K562 (cell line): ENCODE data around the gene MVK. TPM values are rescaled to one million over a fixed set of nuclear protein-coding genes. Genes with fewer than 3 reads are reported as not detected.
A peak's percentile ranks its signal among the peaks of the same experiment; 100 is the strongest.

Experiments used
- ARID2 ChIP-seq: fragments of 450-650 bp; IDR thresholded peaks from 2 replicates; pipeline ENCODE4 v1.6.1; 2017; ENCODE audit warnings: antibody characterized with exemption, mild to moderate bottlenecking
- BRD9 ChIP-seq: fragments of 450-650 bp; IDR thresholded peaks from 2 replicates; pipeline ENCODE4 v1.6.1; 2018; ENCODE audit warnings: low read depth; ENCODE audit not compliant: partially characterized antibody
- CHD4 ChIP-seq: fragments of 200-600 bp; sonication (generic); IDR thresholded peaks from 3 replicates; pipeline ENCODE4 v1.6.1; 2012; ENCODE audit warnings: low read depth, mild to moderate bottlenecking, mixed read lengths, low read length, inconsistent platforms; ENCODE audit not compliant: insufficient read depth, insufficient replicate concordance, poor library complexity, severe bottlenecking
- FOXJ3 ChIP-seq: sonication (generic); formaldehyde crosslinking; IDR thresholded peaks from 2 replicates; pipeline ENCODE4 v1.4.0; 2020; ENCODE audit warnings: mild to moderate bottlenecking, missing genetic modification reagents
- MXD1 ChIP-seq: fragments of 250-450 bp; sonication (Bioruptor Pico); IDR thresholded peaks from 2 replicates; pipeline ENCODE4 v1.8.0; 2021; ENCODE audit warnings: borderline replicate concordance, mild to moderate bottlenecking, moderate library complexity; ENCODE audit not compliant: poor library complexity, severe bottlenecking
- POLR2A ChIP-seq: fragments of 450-650 bp; conservative IDR thresholded peaks from 2 replicates; pipeline ENCODE4 v1.6.1; 2016
- SAP30 ChIP-seq: fragments of 200-600 bp; sonication (generic); IDR thresholded peaks from 2 replicates; pipeline ENCODE4 v1.6.1; 2012; ENCODE audit warnings: borderline replicate concordance, low read depth, mild to moderate bottlenecking, moderate library complexity, low read length, control low read depth, inconsistent platforms; ENCODE audit not compliant: insufficient read depth, poor library complexity, severe bottlenecking
- TCF15 ChIP-seq: fragments of 250-450 bp; sonication (Bioruptor Pico); IDR thresholded peaks from 2 replicates; pipeline ENCODE4 v1.8.0; 2022; ENCODE audit warnings: moderate library complexity, mild to moderate bottlenecking, inconsistent platforms
- THRA ChIP-seq: fragments of 450-650 bp; IDR thresholded peaks from 2 replicates; pipeline ENCODE4 v1.6.1; 2017; ENCODE audit warnings: mild to moderate bottlenecking, moderate library complexity
- TSHZ1 ChIP-seq: fragments of 250-450 bp; sonication (Bioruptor Pico); IDR thresholded peaks from 2 replicates; pipeline ENCODE4 v1.4.0; 2020; ENCODE audit warnings: mild to moderate bottlenecking, moderate library complexity
- ZBTB9 ChIP-seq: fragments of 450-650 bp; formaldehyde crosslinking; IDR thresholded peaks from 2 replicates; pipeline ENCODE4 v1.4.0; 2020; ENCODE audit warnings: mild to moderate bottlenecking, moderate library complexity
- ZFP30 ChIP-seq: fragments of 250-450 bp; sonication (Bioruptor Pico); IDR thresholded peaks from 2 replicates; pipeline ENCODE4 v1.8.0; 2022; ENCODE audit warnings: moderate library complexity, mild to moderate bottlenecking, inconsistent platforms, borderline replicate concordance
- ZNF174 ChIP-seq: fragments of 250-450 bp; sonication (Bioruptor Pico); IDR thresholded peaks from 2 replicates; pipeline ENCODE4 v1.4.0; 2020; ENCODE audit warnings: mild to moderate bottlenecking
- ZNF175 ChIP-seq: fragments of 200-800 bp; sonication (Bioruptor generic); IDR thresholded peaks from 2 replicates; pipeline ENCODE4 v1.6.1; 2016; ENCODE audit warnings: low read depth, mild to moderate bottlenecking, missing genetic modification characterization, missing compliant biosample characterization
- ZNF311 ChIP-seq: fragments of 250-450 bp; sonication (Bioruptor Pico); IDR thresholded peaks from 2 replicates; pipeline ENCODE4 v1.4.0; 2020; ENCODE audit warnings: mild to moderate bottlenecking, moderate library complexity
- ZNF347 ChIP-seq: fragments of 450-650 bp; formaldehyde crosslinking; IDR thresholded peaks from 2 replicates; pipeline ENCODE4 v1.4.0; 2020; ENCODE audit warnings: low read depth, mild to moderate bottlenecking, moderate library complexity
- ZNF41 ChIP-seq: fragments of 250-450 bp; sonication (Bioruptor Pico); conservative IDR thresholded peaks from 2 replicates; pipeline ENCODE4 v1.4.0; 2020; ENCODE audit warnings: mild to moderate bottlenecking
- ZNF589 ChIP-seq: fragments of 200-800 bp; sonication (Bioruptor generic); IDR thresholded peaks from 2 replicates; pipeline ENCODE4 v1.6.1; 2016; ENCODE audit warnings: low read depth, missing genetic modification characterization, missing compliant biosample characterization
- ZNF766 ChIP-seq: fragments of 200-800 bp; sonication (Bioruptor generic); conservative IDR thresholded peaks from 2 replicates; pipeline ENCODE4 v1.6.1; 2016; ENCODE audit warnings: missing genetic modification characterization, missing compliant biosample characterization
- ZNF780A ChIP-seq: fragments of 250-450 bp; sonication (Bioruptor Pico); IDR thresholded peaks from 2 replicates; pipeline ENCODE4 v1.5.0; 2021; ENCODE audit warnings: mild to moderate bottlenecking
- polyA plus RNA-seq, 8 experiments: library from polyadenylated mRNA; depleted of rRNA in 4 of 8; stranded (reverse) in 5 of 8; unstranded in 3 of 8; fragments of >200 nt; fragmentation: Nextera tagmentation in 2 of 8; fragmentation: Illumina TruSeq in 1 of 8; extraction: Ambion mirVana in 2 of 8; extraction: Trizol in 1 of 8; gene quantifications; 2 replicates each; pipeline versions ENCODE4 v1.2.1 to v1.2.3, GENCODE V29; 2011 to 2014; ENCODE audit warnings: inconsistent platforms in 1 of 8, missing spikeins in 1 of 8
- total RNA-seq, 7 experiments: library from RNA; depleted of rRNA in 6 of 7; stranded (reverse); fragments of >200 nt in 6 of 7; fragmentation: Illumina TruSeq in 2 of 7; extraction: Trizol in 2 of 7; gene quantifications; 2 replicates each; pipeline versions ENCODE4 v1.2.1 to v1.2.3, GENCODE V29; 2011 to 2021; ENCODE audit warnings: low replicate concordance in 1 of 7

Gene MVK
- total and polyA plus RNA-seq, 9 of the 15 experiments (the other 6 are each of a cell fraction or from before 2014, with no cell fraction given) = 0.41 to 33.6 (median 18.8) TPM

GRCh38 chr12:109573029-109573913, at the start of gene MVK, which contains the start of gene MMAB (continued):
- TF ChIP-seq THRA = no peak
- TF ChIP-seq ZNF311 (CRISPR knock-in tag) = no peak
- TF ChIP-seq SAP30 = peak; percentile 91
- no peak for TF ChIP-seq ZNF347 (CRISPR knock-in tag)
- TF ChIP-seq ZNF766 = no peak
- TF ChIP-seq TSHZ1 (CRISPR knock-in tag) = no peak
- no peak for TF ChIP-seq TCF15 (CRISPR knock-in tag)
- TF ChIP-seq ZNF41 (CRISPR knock-in tag) = no peak
- TF ChIP-seq BRD9 = peak; percentile 40
- TF ChIP-seq FOXJ3 = no peak
- no peak for TF ChIP-seq ARID2
- TF ChIP-seq ZNF589 = peak; percentile 48; the same call in 1 of the 2 replicates
- TF ChIP-seq ZNF780A (CRISPR knock-in tag) = no peak
- TF ChIP-seq ZNF175 = no peak
- TF ChIP-seq ZNF174 = no peak
- TF ChIP-seq MXD1 (CRISPR knock-in tag) = peak; percentile 78
- TF ChIP-seq CHD4 = no peak
- TF ChIP-seq ZBTB9 (CRISPR knock-in tag) = peak; percentile 74; the same call in 1 of the 2 replicates
- TF ChIP-seq ZFP30 (CRISPR knock-in tag) = no peak
- TF ChIP-seq POLR2A = peak; percentile 94
